ENCODE measurements around the gene C4orf54.

C4orf54 gene

DNA sequence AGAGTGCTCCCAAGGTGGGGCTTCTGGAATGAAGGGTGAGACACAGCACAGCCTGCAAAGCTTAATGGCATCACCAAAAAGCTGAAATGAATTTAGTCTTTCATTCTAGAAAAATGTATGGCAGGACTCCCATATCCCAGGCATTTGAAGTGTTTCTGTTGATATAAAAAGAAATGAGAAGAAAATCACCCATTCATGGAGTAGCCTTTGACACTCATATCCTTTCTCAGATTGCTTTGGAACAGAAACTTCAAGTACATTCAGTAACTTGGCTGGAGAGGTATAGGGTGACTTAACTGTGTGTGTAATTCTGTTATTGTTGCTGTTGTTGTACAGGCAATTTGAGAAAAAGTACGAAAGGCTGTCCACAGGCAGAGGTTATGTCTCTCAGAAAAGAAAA is 35.3 kb downstream of the C4orf54 start:
- no peak for DNase-seq (ENCODE audit: low read depth in 2 of 2)

DNA sequence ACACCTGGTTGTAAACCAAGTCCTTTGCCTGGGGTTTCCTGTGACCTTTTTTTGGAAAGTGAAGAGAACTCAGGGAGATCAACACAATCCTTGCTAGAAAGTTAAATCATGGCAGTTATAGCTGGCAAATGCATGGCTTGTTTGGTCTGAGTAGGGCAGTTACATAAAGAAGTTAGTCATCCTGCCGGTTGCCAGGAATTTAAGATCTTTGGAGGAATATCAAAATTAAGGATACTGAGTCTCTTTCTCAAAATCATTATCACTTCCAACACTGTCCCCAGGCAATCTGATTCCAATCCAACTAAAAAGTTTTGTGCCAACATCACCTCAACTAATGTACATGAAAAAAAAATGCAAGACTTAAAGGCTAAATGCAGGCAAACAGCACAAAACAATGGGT is 40.3 kb downstream of the C4orf54 start:
- DNase-seq (ENCODE audit: low read depth in 2 of 2) = no peak

DNA sequence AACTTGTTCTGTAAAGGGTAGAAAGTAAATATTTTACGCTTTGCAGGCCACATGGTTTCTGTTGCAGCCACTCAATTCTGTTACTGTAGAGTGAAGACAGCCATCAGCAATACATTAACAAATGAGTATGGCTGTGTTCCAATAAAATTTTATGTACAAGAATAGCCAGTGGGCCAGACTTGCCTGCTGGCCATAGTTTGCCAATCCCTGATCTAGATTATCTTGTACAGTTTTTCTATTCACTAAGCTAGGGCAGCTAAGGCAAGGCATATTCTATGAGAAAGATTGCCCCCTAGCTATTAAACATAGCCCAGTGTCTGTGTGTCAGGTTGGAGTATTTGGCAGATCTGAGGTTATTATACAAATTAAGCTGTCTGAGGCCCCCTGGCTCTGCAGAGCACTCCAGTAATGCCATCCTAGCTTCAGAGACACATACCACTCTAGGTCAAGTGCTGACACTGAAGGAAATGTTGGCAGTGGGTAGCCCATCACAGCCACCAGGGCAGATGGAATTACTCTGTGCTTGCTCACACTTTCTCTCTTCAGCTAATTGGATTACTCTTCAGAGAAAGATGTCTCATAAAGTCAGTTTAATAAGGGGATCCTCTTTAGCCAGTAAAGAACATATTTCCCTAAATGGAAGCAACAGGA is 42.3 kb downstream of the C4orf54 start:
- no peak for DNase-seq (ENCODE audit: low read depth in 2 of 2)

DNA sequence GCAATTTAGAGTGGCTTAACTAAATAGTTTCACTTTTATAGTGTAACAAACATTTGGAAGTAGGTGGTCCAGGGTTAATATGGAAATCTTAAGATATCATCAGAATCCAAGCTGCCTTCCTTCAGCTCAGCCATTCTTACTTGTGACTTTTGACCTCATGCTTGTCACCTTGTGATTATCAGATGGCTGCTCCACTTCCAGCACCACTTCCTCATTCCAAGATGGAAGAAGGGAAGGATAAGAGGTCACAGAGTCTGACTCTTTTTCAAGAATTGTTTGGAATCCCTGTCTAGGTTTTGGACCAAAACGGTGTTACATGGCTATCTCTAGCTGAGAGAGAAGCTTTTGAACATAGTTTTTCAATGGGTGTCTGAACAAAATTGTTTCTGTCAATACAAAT is 43.1 kb downstream of the C4orf54 start:
- DNase-seq (ENCODE audit: low read depth in 2 of 2) = no peak

DNA sequence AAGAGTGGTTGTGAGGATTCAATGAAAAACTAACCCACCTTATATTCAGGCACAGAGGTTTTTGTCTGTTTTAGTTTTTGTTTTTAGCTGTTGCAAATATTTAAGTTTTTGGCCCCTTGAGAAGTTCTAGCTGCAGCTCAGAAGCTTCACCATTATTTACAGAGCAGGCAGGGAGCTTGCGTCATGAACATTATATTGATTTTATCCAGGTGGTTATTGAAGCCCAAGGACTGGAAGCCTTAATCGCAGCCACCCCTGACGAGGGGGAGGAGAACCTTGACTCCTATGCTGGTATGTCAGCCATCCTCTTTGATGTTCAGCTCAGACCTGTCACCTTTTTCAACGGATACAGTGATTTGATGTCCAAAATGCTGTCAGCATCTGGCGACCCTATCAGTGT is 44.9 kb downstream of the C4orf54 start:
- DNase-seq (ENCODE audit: low read depth in 2 of 2) = no peak

DNA sequence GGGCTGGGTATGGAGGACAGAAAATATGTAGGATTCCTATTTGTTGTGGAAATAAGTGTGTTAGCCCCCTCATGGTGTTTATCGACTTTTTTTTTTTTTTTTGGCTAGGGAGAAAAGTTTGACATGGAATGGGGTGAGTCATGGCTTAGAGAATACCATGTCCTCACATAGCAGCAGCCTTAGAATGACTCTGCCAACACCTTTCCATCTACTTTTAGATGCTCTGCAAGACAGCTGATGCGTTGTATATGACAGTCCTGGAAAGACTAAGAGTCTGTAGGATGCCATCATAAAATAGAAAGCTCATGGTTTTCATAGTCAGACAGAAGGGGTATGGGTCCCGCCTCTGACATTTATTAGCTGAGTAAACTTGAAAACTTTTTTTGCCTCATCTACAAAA is 45.3 kb downstream of the C4orf54 start:
- DNase-seq (ENCODE audit: low read depth in 2 of 2) = no peak

DNA sequence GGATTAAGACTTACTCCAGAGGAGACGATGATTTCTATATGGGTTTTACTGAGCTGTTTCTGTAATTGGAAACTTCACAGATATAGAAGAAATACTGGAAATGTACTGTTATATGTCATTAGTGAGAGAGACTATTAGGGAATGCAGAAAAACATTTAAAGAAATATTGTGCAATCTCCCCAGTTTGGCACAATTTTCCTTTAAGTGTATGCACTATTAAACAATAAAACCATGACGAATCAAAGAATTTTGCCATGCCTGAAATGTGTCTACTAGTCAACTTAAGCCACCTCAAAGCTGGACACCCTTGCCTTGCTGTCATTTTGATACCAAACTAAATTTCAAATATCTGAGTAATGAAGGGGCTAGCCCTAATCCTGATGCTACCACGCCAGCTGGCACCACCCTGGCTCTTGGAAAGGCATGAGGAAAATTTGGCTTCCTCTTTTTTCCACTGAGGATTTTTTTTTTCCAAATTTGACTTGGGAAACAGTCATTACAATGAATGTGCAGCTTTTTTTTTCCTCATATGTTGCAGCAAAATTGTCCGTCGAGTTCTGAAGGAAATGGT is 46.9 kb downstream of the C4orf54 start:
- no peak for DNase-seq (ENCODE audit: low read depth in 2 of 2)

DNA sequence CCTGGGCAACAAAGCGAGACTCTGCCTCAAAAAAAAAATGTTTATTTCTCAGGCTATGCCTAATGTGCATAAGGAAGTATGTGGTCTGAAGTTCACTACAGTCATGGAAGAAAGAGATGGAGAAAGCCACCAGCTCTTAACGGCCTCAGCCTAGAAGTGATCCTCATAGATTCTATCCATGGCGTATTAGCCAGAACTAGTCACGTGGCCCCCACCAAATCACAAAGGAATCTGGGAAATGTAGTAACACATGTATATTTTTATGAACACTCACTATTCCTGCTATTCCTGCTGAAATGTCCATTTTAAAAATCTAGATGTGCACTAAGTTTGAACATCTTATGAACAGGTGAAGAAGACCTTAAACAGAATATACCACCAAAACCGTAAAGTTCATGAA is 49.2 kb downstream of the C4orf54 start:
- DNase-seq (ENCODE audit: low read depth in 2 of 2) = no peak

Measured in stimulated activated CD4-positive, alpha-beta T cell treated with anti-CD3 and anti-CD28 coated beads, Interleukin-12 subunit alpha, Interleukin-12 subunit beta, amount 100 ng/mL, for 24 hours (primary cell).